Ascending aorta (tissue), 2 donors: ENCODE measurements around the gene FN1. TPM values are rescaled to one million over a fixed set of nuclear protein-coding genes. Genes with fewer than 3 reads are reported as not detected.

Experiments used
- DNase-seq, 2 donors: peaks; one replicate each; pipeline ENCODE4 v3.0.0-alpha.2; 2019; ENCODE audit warnings: low spot score in 2 of 2
- H3K27ac ChIP-seq, 2 donors: fragments of 200-600 bp; sonication (generic); one replicate each; pipeline ENCODE4 v1.5.1; 2016 to 2017; ENCODE audit warnings: mild to moderate bottlenecking in 1 of 2
- H3K27me3 ChIP-seq: fragments of 200-600 bp; sonication (generic); one replicate; pipeline ENCODE4 v1.5.1; 2017
- H3K36me3 ChIP-seq, 2 donors: fragments of 200-600 bp; sonication (generic); one replicate each; pipeline ENCODE4 v1.5.1; 2016
- H3K4me1 ChIP-seq, 2 donors: fragments of 200-600 bp; sonication (generic); one replicate each; pipeline ENCODE4 v1.5.1; 2016 to 2017; ENCODE audit warnings: mild to moderate bottlenecking in 1 of 2
- H3K4me3 ChIP-seq, 2 donors: fragments of 200-600 bp; sonication (generic); one replicate each; pipeline ENCODE4 v1.5.1; 2016 to 2017; ENCODE audit warnings: mild to moderate bottlenecking in 1 of 2
- H3K9me3 ChIP-seq, 2 donors: fragments of 200-600 bp; sonication (generic); one replicate each; pipeline ENCODE4 v1.5.1; 2016
- CTCF ChIP-seq, 3 experiments: fragments of 200-600 bp in 2 of 3; fragments of 450-650 bp in 1 of 3; sonication (generic) in 2 of 3; IDR thresholded peaks; one replicate each; pipeline ENCODE4 v1.5.1; 2016 to 2019; ENCODE audit warnings: antibody characterized with exemption in 3 of 3, mild to moderate bottlenecking in 1 of 3, moderate library complexity in 1 of 3
- intact Hi-C: fragments of 100-400 bp; cut with DNase I; formaldehyde crosslinking; loops from one replicate; pipeline ENCODE4 v1.15.1; 2023
- total RNA-seq: library from RNA; depleted of rRNA; stranded (reverse); fragments of >200 nt; gene quantifications from one replicate; pipeline ENCODE4 v1.1.0, GENCODE V29; 2016

Gene FN1
- total RNA-seq, 1 donor from 2014 or later = 5,098 TPM

GRCh38 chr2:215367662-215368492 lies 68.0 kb downstream of the FN1 start:
- Histone ChIP-seq H3K9me3 (no peaks in the 10 kb centered on the region), H3K27me3 (no peaks in the 10 kb centered on the region), H3K27ac (no peak overlapping the region), H3K36me3 (peaks cover 93 to 94% of the 10 kb centered on the region in 2 donors), H3K4me1 (no peaks in the 10 kb centered on the region), H3K4me3 (no peak overlapping the region)
- no peak for TF ChIP-seq CTCF (IDR thresholded peaks at IDR 0.05)
- intact Hi-C loops = loop anchor here (5.0 kb wide), 1 partner anchor 54 kb away; no protein-coding TSS in a partner anchor
- DNase-seq = no peak

DNA sequence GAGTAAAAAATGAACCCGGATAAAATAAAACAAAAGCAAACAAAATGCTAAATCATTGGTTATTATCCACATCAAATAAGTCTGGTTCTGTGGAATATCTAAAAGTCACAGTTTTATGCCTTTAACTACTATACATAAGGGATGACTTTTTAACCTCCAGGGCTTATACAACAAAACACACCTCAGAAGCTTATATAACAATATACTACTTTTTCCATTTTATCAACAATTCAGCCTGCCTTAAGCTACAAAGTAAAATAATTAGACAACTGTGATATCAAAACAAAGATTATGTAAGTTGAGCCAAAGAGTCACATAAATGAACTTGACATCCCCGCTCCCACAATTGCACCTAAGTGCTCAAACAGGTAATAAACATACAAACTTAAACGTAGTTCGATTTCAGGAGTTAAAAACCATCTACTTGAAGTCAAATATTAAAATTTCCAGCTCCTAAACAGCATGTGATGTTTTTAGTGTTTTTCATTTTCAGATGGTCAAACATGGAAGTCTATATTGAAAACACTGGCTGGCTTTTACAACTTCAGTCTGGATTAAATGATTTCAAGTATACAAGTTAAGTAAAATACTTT lies 69.3 kb downstream of the FN1 start:
- Histone ChIP-seq H3K4me1 (no peaks in the 10 kb centered on the region), H3K27ac (no peak overlapping the region), H3K36me3 (peaks cover 94 to 96% of the 10 kb centered on the region in 2 donors), H3K9me3 (no peaks in the 10 kb centered on the region), H3K4me3 (no peak overlapping the region), H3K27me3 (no peaks in the 10 kb centered on the region)
- no peak for TF ChIP-seq CTCF (IDR thresholded peaks at IDR 0.05)
- intact Hi-C loops = loop anchor here (5.0 kb wide), 1 partner anchor 56 kb away; no protein-coding TSS in a partner anchor
- DNase-seq = no peak

DNA sequence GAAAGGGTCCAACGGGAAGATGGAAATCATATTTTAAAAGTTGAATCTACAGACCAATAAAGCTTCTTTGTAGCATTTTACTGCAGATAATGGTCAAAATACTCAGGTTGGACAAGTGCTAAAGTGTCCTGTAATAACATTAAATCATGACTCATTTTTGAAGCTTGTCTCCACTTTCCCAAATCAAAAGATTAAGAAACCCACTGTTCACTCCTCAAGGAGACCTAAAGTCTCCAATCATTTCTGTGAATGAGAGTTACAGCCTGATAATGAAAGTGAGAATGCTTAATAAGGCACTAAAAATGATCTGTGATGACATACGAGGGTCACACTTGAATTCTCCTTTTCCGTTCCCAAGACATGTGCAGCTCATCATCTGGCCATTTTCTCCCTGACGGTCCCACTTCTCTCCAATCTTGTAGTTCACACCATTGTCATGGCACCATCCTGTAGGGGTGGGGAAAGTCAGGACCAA lies 70.6 kb downstream of the FN1 start:
- no peaks in the 10 kb centered on the region for H3K4me1 ChIP-seq
- intact Hi-C loops = loop anchor here (5.0 kb wide), 1 partner anchor 57 kb away; no protein-coding TSS in a partner anchor
- peak overlapping the region in 1 of 2 donors; percentile 20 for H3K27ac ChIP-seq
- H3K4me3 ChIP-seq = no peak overlapping the region
- TF ChIP-seq CTCF (IDR thresholded peaks at IDR 0.05) = no peak
- H3K27me3 ChIP-seq = no peaks in the 10 kb centered on the region
- H3K36me3 ChIP-seq = peaks cover 93 to 96% of the 10 kb centered on the region in 2 donors
- no peaks in the 10 kb centered on the region for H3K9me3 ChIP-seq
- DNase-seq = no peak

DNA sequence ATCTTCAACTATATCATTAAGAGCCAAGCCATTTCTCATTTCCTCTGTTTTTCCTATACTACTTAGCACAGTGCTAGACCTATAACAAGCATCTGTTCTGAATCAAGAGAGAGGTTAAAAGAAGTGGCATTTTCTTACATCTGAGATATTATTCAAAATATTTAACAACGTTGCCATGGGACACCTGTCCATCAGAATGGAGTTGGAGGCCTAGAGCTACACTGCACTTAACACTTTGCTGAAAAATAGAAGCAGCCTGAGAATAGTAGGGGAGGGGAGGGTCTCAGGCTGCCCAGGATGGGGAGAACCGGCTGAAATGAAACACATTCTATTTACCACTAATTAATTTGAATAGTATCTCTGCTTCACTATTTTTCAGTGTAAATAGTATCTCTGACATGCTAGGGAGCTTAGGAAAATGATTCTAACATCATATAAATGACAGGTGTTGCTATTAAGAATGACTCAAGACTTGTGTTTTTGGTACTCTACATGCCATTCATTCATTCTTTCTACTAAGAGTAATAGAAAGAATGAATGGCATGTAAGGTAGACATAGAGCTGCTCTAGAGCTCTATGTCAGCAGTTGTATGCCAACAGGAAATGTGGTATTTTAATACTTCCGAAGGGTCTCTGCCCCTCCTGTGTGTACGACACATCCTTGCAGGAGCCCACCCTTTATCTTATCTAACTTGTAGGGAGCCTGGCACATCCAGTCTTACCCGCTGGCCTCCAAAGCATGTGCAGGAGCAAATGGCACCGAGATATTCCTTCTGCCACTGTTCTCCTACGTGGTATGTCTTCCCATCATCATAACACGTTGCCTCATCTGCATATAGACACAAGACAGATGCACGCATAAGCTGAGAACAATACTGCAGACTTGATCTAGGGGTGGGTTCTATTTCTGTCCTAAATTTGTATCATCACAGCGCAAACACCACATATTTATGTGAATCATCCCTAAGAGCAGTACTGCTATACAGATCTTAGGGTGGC lies 71.4 kb downstream of the FN1 start:
- Histone ChIP-seq H3K4me1 (no peaks in the 10 kb centered on the region), H3K4me3 (no peak overlapping the region), H3K9me3 (no peaks in the 10 kb centered on the region), H3K36me3 (peaks cover 90% of the 10 kb centered on the region in 2 donors), H3K27ac (peak overlapping the region in 1 of 2 donors; percentile 20), H3K27me3 (no peaks in the 10 kb centered on the region)
- intact Hi-C loops = loop anchor here (5.0 kb wide), 2 partner anchors 58 to 568 kb away; no protein-coding TSS in a partner anchor
- DNase-seq = no peak
- no peak for TF ChIP-seq CTCF (IDR thresholded peaks at IDR 0.05)
